HepG2 (cell line): ENCODE measurements around the gene PIGZ. TPM values are rescaled to one million over a fixed set of nuclear protein-coding genes. Genes with fewer than 3 reads are reported as not detected.

ENCODE experiments used
- CBX2 ChIP-seq, 2 experiments: fragments of 200-600 bp in 1 of 2; sonication (generic); formaldehyde crosslinking in 1 of 2; IDR thresholded peaks; 2 replicates each; pipeline versions ENCODE4 v1.7.0 to v1.8.1; 2018 to 2022; ENCODE audit warnings: low read depth in 2 of 2, low read length in 1 of 2, mild to moderate bottlenecking in 1 of 2, missing genetic modification reagents in 1 of 2
- HMG20A ChIP-seq: IDR thresholded peaks from 2 replicates; pipeline ENCODE4 v1.6.1; 2016; ENCODE audit warnings: borderline replicate concordance
- HNRNPK ChIP-seq: fragments of 200-400 bp; formaldehyde crosslinking; IDR thresholded peaks from 2 replicates; pipeline ENCODE4 v1.6.1; 2018; ENCODE audit warnings: low read length, low read depth, moderate library complexity, mild to moderate bottlenecking; ENCODE audit not compliant: poor library complexity, severe bottlenecking
- LBX2 ChIP-seq: sonication (generic); formaldehyde crosslinking; IDR thresholded peaks from 2 replicates; pipeline ENCODE4 v1.5.0; 2020; ENCODE audit warnings: missing genetic modification reagents, mild to moderate bottlenecking, borderline replicate concordance
- MXI1 ChIP-seq: IDR thresholded peaks from 3 replicates; pipeline ENCODE4 v1.6.1; 2012; ENCODE audit warnings: low read depth, low read length, inconsistent platforms, borderline replicate concordance
- NFATC3 ChIP-seq: sonication (generic); formaldehyde crosslinking; IDR thresholded peaks from 2 replicates; pipeline ENCODE4 v1.5.1; 2020; ENCODE audit warnings: mild to moderate bottlenecking, missing genetic modification reagents
- RAD51 ChIP-seq: fragments of 450-650 bp; IDR thresholded peaks from 2 replicates; pipeline ENCODE4 v1.6.1; 2016; ENCODE audit warnings: borderline replicate concordance
- TFDP2 ChIP-seq: sonication (generic); formaldehyde crosslinking; IDR thresholded peaks from 2 replicates; pipeline ENCODE4 v1.4.0; 2020; ENCODE audit warnings: missing genetic modification reagents
- ZBTB14 ChIP-seq: sonication (generic); formaldehyde crosslinking; IDR thresholded peaks from 2 replicates; pipeline ENCODE4 v1.4.0; 2020; ENCODE audit warnings: missing genetic modification reagents
- ZEB1 ChIP-seq: IDR thresholded peaks from 2 replicates; pipeline ENCODE4 v1.6.1; 2012; ENCODE audit warnings: mild to moderate bottlenecking, low read depth, inconsistent platforms; ENCODE audit not compliant: insufficient replicate concordance
- ZMAT5 ChIP-seq: sonication (generic); formaldehyde crosslinking; IDR thresholded peaks from 2 replicates; pipeline ENCODE4 v1.5.0; 2020; ENCODE audit warnings: mild to moderate bottlenecking, low read depth, missing genetic modification reagents, borderline replicate concordance
- ZNF142 ChIP-seq: sonication (generic); formaldehyde crosslinking; IDR thresholded peaks from 2 replicates; pipeline ENCODE4 v1.4.0; 2020; ENCODE audit warnings: missing genetic modification reagents
- ZNF276 ChIP-seq: sonication (generic); formaldehyde crosslinking; IDR thresholded peaks from 2 replicates; pipeline ENCODE4 v1.4.0; 2020; ENCODE audit warnings: mild to moderate bottlenecking, low read depth, missing genetic modification reagents
- ZNF343 ChIP-seq: sonication (generic); formaldehyde crosslinking; IDR thresholded peaks from 2 replicates; pipeline ENCODE4 v1.4.0; 2020; ENCODE audit warnings: mild to moderate bottlenecking, missing genetic modification reagents
- ZNF766 ChIP-seq: sonication (generic); formaldehyde crosslinking; IDR thresholded peaks from 2 replicates; pipeline ENCODE4 v1.5.0; 2020; ENCODE audit warnings: missing genetic modification reagents, borderline replicate concordance
- ZNF773 ChIP-seq: sonication (generic); formaldehyde crosslinking; IDR thresholded peaks from 2 replicates; pipeline ENCODE4 v1.4.0; 2020; ENCODE audit warnings: missing genetic modification reagents, borderline replicate concordance
- polyA plus RNA-seq, 8 experiments: library from polyadenylated mRNA; depleted of rRNA in 3 of 8; stranded (reverse) in 7 of 8; unstranded in 1 of 8; fragments of >200 nt; fragmentation: Illumina TruSeq in 4 of 8; extraction: Trizol in 4 of 8; gene quantifications; 2 replicates each; pipeline versions ENCODE4 v1.2.1 to v1.2.3, GENCODE V29; 2011 to 2016; ENCODE audit warnings: low read depth in 4 of 8, missing spikeins in 1 of 8, mixed read lengths in 1 of 8; ENCODE audit not compliant: insufficient read depth in 1 of 8
- total RNA-seq, 5 experiments: library from RNA; depleted of rRNA; stranded (reverse); fragments of >200 nt; fragmentation: Illumina TruSeq; extraction: Trizol; gene quantifications; 2 replicates each; pipeline ENCODE4 v1.2.3, GENCODE V29; 2016; ENCODE audit warnings: low read depth in 1 of 5

Gene PIGZ
- total and polyA plus RNA-seq, 2 of the 13 experiments (the other 11 are each of a cell fraction or from before 2014, with no cell fraction given): 4.7 to 60.5 TPM

- TF ChIP-seq ZBTB14 (CRISPR knock-in tag) (no peak), HMG20A (CRISPR knock-in tag) (no peak), ZEB1 (no peak), CBX2 (IDR thresholded peaks at IDR 0.05; ENCODE audit: low read depth, low read length) (no peak), CBX2 (CRISPR knock-in tag; IDR thresholded peaks at IDR 0.05; ENCODE audit: low read depth) (no peak), NFATC3 (CRISPR knock-in tag) (no peak), TFDP2 (CRISPR knock-in tag) (peak; percentile 81), LBX2 (peak; percentile 52; the same call in 1 of the 2 replicates), ZNF773 (CRISPR knock-in tag) (no peak), MXI1 (no peak), ZNF343 (CRISPR knock-in tag) (no peak), HNRNPK (no peak), ZNF766 (peak; percentile 92; the same call in 1 of the 2 replicates), ZMAT5 (CRISPR knock-in tag) (peak; percentile 34; the same call in 1 of the 2 replicates), ZNF276 (CRISPR knock-in tag) (no peak), ZNF142 (CRISPR knock-in tag) (peak; percentile 83; the same call in 1 of the 2 replicates), RAD51 (no peak)
Observed at GRCh38 chr3:196969660-196970546, 1.3 kb upstream of the PIGZ start (continued).
